Hematopoietic multipotent progenitor cell treated with erythropoietin and hydrocortisone succinate and interleukin-3 and kit ligand, for 8 days (in vitro differentiated cells): ENCODE measurements around the gene MMP24.
"Not testable (repeated sequence)": the region's sequence is repeated elsewhere in the genome, so short reads cannot be mapped to it uniquely, and the experiment has no call there.

ENCODE experiments used
- DNase-seq: peaks from one replicate; pipeline ENCODE4 v3.0.0-alpha.2; 2015

MMP24 gene

GRCh38 chr20:35262321-35262720 is 35.8 kb downstream of the MMP24 start:
- DNase-seq = not testable (repeated sequence)

DNA sequence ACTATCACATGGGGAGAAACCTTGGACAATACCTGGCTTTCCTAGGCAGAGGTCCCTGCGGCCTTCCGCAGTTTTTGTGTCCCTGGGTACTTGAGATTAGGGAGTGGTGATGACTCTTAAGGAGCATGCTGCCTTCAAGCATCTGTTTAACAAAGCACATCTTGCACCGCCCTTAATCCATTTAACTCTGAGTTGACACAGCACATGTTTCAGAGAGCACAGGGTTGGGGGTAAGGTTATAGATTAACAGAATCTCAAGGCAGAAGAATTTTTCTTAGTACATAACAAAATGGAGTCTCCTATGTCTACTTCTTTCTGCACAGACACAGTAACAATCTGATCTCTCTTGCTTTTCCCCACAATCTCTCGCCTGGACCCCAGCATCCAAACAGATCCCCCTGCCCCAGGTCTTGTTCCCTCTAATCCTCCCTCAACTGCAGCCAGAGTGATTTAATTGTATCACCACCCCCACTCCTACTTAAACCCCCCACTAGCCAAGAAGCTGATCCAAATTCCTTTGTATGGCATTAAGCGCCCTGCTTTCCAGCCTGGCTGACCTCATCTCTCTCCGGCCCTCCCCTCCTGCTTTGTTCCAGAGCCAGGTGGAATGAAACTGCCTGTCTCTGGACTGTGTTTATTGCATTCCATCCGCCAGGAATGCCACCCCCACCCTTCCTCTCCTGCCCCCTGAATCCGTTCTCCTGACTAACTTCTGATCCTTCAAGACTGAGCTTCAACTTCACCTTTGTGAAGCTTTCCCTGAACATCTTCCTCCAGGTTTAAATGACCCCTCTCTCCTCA is 36.4 kb downstream of the MMP24 start:
- DNase-seq = not testable (repeated sequence)

- no peak for DNase-seq
Observed at GRCh38 chr20:35263532-35264341, 37.2 kb downstream of the MMP24 start.

GRCh38 chr20:35264755-35265154 is 38.3 kb downstream of the MMP24 start:
- no peak for DNase-seq

GRCh38 chr20:35267092-35267491 is 40.6 kb downstream of the MMP24 start:
- DNase-seq = no peak

- peak; percentile 59 for DNase-seq
Observed at GRCh38 chr20:35269055-35269781, 42.7 kb downstream of the MMP24 start.

DNA sequence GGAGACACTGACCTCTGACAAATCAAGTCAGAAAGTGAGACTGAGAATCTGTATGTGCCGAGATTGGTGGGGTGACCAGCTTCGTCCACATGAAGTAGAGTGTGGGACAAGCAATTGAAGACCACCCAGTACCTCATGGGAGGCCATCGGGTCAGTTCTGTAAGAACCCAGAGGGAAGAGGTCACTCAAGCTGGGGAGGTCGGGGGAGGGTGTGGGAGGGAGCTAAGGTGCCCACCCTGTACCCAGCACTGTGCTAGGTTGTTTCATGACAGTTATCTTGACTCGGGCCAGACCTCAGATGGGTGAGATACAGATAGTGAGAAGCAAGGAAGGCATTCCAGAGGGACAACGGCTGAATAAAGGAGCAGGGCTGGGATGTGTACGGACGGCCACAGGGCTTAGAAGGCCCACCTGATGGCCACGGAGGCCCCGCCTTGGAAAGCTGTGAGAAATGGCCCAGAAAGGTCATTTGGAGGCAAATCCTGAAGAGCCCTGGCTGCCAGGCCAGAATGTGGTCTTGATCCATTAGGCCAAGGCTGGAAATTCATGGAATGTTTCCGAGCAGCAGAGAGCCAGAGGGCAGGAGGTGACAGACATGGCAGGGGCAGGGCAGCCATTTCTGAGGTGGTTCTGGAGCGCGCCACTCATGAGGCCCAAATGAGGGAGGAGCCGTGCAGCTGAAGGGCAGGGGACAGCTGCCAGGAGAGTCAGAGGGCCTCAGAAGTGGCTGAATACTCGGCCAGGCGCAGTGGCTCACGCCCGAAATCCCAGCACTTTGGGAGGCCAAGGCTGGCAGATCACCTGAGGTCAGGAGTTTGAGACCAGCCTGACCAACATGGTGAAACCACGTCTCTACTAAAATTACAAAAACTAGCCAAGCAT is 43.8 kb downstream of the MMP24 start:
- no peak for DNase-seq

- no peak for DNase-seq
Observed at GRCh38 chr20:35271073-35271882, 44.8 kb downstream of the MMP24 start.

DNA sequence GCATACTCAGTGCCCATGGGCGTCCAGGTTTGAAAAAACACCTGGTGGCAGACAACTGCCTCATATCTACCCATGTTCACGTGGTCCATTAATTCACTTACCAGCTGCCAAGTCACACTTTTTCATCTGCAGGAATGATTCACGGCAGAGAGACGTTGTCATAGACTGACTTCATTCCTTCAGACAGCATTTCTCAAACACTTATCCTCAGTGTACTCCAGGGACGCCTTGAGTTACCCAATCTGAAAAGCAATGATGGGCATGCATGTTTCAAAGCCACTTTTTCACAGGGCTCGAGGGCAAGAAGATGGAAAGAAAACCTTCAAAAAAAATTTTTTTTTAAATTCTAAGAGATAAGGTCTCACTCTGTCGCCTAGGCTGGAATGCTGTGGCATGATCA is 45.4 kb downstream of the MMP24 start:
- DNase-seq = no peak

GRCh38 chr20:35273449-35274171 is 47.1 kb downstream of the MMP24 start:
- no peak for DNase-seq

- no peak for DNase-seq
Observed at GRCh38 chr20:35274172-35275092, 47.9 kb downstream of the MMP24 start.

- no peak for DNase-seq
Observed at GRCh38 chr20:35275741-35276251, 49.3 kb downstream of the MMP24 start.

DNA sequence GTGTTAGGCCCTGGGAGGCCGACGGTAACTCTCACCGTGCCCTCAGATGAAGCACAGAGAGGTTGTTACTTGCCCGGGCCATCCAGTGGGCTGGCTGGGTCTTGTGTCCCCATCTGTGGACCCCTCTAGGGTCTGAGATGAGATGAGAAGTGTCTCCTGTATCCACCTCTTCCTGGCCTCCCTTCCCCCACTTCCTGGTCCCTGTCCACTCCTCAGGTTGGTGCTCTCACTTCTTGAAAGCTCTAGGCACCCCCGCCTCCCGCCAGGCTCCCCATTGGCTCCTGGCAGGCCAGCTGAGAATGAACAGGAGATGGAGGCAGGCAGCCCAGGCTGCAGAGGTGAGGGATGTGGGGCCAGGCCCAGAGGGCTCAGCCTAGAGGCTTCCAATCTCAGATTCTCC is 49.9 kb downstream of the MMP24 start:
- DNase-seq = no peak

- no peak for DNase-seq
Observed at GRCh38 chr20:35277127-35277526, 50.6 kb downstream of the MMP24 start.

DNA sequence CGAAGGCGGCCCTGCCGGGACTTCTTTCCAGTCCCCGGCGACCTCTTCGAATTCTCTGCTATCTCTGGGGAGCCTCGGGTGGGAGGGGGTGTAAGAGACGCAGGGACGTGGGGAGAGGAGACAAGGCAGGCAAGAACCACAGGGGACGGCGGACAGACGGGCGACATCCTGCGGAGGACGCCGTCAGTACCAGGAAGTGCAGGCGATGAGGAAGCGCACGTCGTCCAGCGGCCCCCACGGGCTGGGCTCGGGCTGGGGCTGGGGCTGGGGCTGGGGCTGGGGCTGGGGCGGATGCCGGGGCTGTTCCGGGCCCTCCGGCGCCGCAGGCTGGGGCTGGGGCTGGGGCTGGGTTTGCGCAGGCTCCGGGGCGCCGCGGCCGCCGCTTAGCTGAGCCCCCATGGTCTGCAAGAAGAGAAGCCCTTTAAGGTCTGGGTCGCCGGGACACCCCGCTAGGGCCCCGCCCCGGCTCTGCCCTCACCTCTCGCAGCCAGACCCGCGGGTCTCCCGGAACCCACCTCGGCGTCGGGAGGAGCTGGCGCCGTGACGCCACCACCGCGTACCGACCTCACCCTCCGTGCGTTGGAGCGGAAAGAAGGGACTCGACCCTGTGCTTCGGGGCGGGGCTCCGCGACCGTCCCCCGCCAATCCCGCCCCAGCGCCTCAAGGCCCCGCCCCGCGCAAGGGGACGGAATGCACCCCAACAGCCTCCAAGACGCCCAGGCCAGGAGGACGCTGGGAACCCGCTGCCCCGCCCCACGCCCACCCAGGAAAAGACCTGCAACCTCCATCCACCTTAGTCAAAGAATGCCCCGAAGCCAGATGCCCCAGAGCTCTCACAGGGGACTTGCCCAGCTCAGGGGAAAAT is 51.3 kb downstream of the MMP24 start, which contains the start of gene MMP24OS:
TSS of gene MMP24OS (minus strand) at position 592 of the 865 bp plus-strand sequence. CDS start at position 399, 193 bp downstream.
- peak; percentile 92 for DNase-seq

DNA sequence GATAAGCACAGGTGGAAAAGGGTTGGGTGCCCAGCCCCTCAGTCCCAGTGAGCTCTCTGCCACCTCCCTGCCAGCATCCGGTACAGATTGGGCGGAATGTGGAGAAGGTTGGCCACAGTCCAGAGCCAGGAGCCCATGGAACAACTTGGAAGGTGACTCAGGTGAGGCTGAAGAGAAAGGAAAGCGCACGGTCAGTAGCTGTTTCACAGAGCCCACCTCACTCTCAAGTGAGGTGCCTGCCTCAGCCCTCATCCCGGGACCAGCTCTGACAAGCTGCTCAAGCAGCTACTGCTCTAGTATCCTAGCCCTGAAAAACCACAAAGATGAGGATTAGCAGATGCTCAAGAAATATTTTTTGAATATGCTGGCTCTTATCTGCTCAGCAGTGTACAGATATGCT is 52.5 kb downstream of the MMP24 start:
- DNase-seq = no peak

DNA sequence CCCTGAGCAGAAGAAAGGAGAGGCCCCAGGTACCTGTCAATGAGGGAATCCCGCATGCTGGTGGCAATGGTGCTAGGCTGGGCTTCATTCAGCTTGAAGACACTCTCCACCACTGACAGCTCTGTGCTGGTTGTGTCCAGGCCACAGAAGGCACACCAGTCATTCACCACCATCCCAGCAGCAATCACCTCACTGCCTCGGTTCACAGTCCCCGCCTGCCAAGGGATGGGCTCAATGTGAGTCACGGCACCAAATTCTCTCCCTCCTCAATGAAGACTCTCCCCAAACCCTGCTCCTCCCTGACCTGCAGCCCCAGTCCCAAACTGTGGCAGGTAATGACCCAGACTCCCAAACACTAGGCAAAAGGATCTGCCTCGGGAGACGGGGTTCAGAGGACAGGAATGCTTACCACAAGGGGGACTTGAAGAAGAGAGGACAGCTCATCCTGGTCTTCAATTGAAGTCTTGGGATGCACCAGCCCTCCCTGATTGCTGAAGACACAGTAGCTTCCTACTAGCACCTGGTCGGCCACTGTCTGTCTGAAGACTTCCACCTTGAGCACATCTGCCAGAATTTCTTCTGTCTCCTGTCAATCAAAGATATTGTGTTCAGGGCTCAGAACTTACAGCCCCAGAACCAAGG is 53.2 kb downstream of the MMP24 start:
- no peak for DNase-seq

DNA sequence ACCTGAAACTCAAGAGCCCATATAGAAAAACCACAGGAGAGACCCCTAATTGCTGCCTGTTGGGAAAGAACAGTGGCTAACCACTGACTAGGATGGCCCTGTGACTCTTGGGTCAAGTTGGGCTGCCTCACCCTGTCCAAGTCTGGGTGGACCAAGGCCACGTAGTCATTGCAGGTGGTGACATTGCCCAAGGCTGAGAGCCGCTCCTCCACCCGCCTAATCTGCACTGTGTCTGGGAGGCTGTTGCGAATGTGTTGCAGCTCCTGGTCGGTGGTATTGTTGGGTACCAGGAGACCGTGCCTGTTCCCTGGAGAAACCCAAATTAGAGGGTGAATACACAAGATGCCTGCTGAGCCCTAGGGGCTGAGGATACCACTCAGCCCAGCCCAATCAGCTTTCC is 54.0 kb downstream of the MMP24 start:
- no peak for DNase-seq
